ENCODE results near the gene TEPSIN. TPM values are rescaled to one million over a fixed set of nuclear protein-coding genes. Genes with fewer than 3 reads are reported as not detected.

TEPSIN gene
- total and polyA plus RNA-seq, 2 of the 13 experiments (the other 11 are each of a cell fraction or from before 2014, with no cell fraction given): 16.1 to 18.8 TPM

- peak; percentile 35; the same call in 1 of the 2 replicates for TF ChIP-seq HMGXB3 (CRISPR knock-in tag; IDR thresholded peaks at IDR 0.05; ENCODE audit: borderline replicate concordance)
- TF ChIP-seq ZFP91 (CRISPR knock-in tag; IDR thresholded peaks at IDR 0.05; ENCODE audit: borderline replicate concordance): peak; percentile 75
- TF ChIP-seq NR3C1 (CRISPR knock-in tag; IDR thresholded peaks at IDR 0.05): no peak
- TF ChIP-seq HOXD1 (CRISPR knock-in tag; IDR thresholded peaks at IDR 0.05): 0 out of 2 replicates have a peak, but pooled peaks have one; percentile 76
- no peak for TF ChIP-seq ZNF672 (CRISPR knock-in tag; IDR thresholded peaks at IDR 0.05)
- TF ChIP-seq ZBTB25 (CRISPR knock-in tag; IDR thresholded peaks at IDR 0.05): no peak
- peak; percentile 32; the same call in 1 of the 2 replicates for TF ChIP-seq ZNF234 (CRISPR knock-in tag; conservative IDR thresholded peaks at IDR 0.05)
- no peak for TF ChIP-seq ZNF7 (CRISPR knock-in tag; IDR thresholded peaks at IDR 0.05)
- TF ChIP-seq SP4 (CRISPR knock-in tag; IDR thresholded peaks at IDR 0.05): peak; percentile 96
- TF ChIP-seq HNRNPL (IDR thresholded peaks at IDR 0.05; ENCODE audit: low read depth, low read length): peak; percentile 43; the same call in 1 of the 2 replicates
- TF ChIP-seq ZGPAT (CRISPR knock-in tag; IDR thresholded peaks at IDR 0.05): peak; percentile 91
- TF ChIP-seq RBFOX2 (IDR thresholded peaks at IDR 0.05; ENCODE audit: low read depth, low read length): peak; percentile 84
- no peak; the same call in none of the 2 replicates for TF ChIP-seq ZNF709 (CRISPR knock-in tag; IDR thresholded peaks at IDR 0.05)
- no peak for TF ChIP-seq SKI (IDR thresholded peaks at IDR 0.05; ENCODE audit: partially characterized antibody)
- no peak for TF ChIP-seq ZBTB21 (CRISPR knock-in tag; IDR thresholded peaks at IDR 0.05)
- TF ChIP-seq ZSCAN22 (CRISPR knock-in tag; IDR thresholded peaks at IDR 0.05): no peak
- peak; percentile 76 for TF ChIP-seq HNRNPK (IDR thresholded peaks at IDR 0.05; ENCODE audit: low read depth, low read length, poor library complexity, severe bottlenecking)
- no peak for TF ChIP-seq SOX6 (IDR thresholded peaks at IDR 0.05)
- TF ChIP-seq SOX6 (CRISPR knock-in tag; IDR thresholded peaks at IDR 0.05): peak; percentile 70
- peak; percentile 75 for TF ChIP-seq KAT8 (CRISPR knock-in tag; IDR thresholded peaks at IDR 0.05)
- no peak for TF ChIP-seq TBX3 (IDR thresholded peaks at IDR 0.05; ENCODE audit: borderline replicate concordance)
Observed at GRCh38 chr17:81222906-81223761, 15.7 kb downstream of the TEPSIN start, which contains the start of gene CEP131 (continued).
